ENCODE results near the gene TADA3. TPM values are rescaled to one million over a fixed set of nuclear protein-coding genes. Genes with fewer than 3 reads are reported as not detected.
A peak's percentile ranks its signal among the peaks of the same experiment; 100 is the strongest.

The TADA3 gene
- total RNA-seq, 1 donor from 2014 or later, result 63.4 TPM

- peaks cover 13% of the 10 kb centered on the region for H3K36me3 Mint-ChIP-seq (ENCODE audit: unreplicated experiment)
- H3K9me3 Mint-ChIP-seq (ENCODE audit: unreplicated experiment), result no peaks in the 10 kb centered on the region
- no peaks in the 10 kb centered on the region for H3K27me3 Mint-ChIP-seq (ENCODE audit: unreplicated experiment)
- peaks cover 2% of the 10 kb centered on the region for H3K4me1 Mint-ChIP-seq (ENCODE audit: unreplicated experiment)
- H3K27ac Mint-ChIP-seq (ENCODE audit: unreplicated experiment), result no peak overlapping the region
- no peak for TF ChIP-seq CTCF (IDR thresholded peaks at IDR 0.05)
- no peak overlapping the region for H3K4me3 Mint-ChIP-seq (ENCODE audit: unreplicated experiment)
- no peak for DNase-seq (ENCODE audit: extremely low spot score, unreplicated experiment)
These were observed 30.4 kb downstream of the TADA3 start for GRCh38 chr3:9761919-9762318.

- H3K4me1 Mint-ChIP-seq (ENCODE audit: unreplicated experiment), result no peaks in the 10 kb centered on the region
- no peak for DNase-seq (ENCODE audit: extremely low spot score, unreplicated experiment)
- no peaks in the 10 kb centered on the region for H3K27me3 Mint-ChIP-seq (ENCODE audit: unreplicated experiment)
- no peak overlapping the region for H3K27ac Mint-ChIP-seq (ENCODE audit: unreplicated experiment)
- H3K9me3 Mint-ChIP-seq (ENCODE audit: unreplicated experiment), result no peaks in the 10 kb centered on the region
- H3K36me3 Mint-ChIP-seq (ENCODE audit: unreplicated experiment), result peaks cover 19% of the 10 kb centered on the region
- H3K4me3 Mint-ChIP-seq (ENCODE audit: unreplicated experiment), result no peak overlapping the region
- no peak for TF ChIP-seq CTCF (IDR thresholded peaks at IDR 0.05)
These were observed 31.3 kb downstream of the TADA3 start for GRCh38 chr3:9760779-9761505.

- H3K27me3 Mint-ChIP-seq (ENCODE audit: unreplicated experiment), result no peaks in the 10 kb centered on the region
- no peak overlapping the region for H3K4me3 Mint-ChIP-seq (ENCODE audit: unreplicated experiment)
- peaks cover 23% of the 10 kb centered on the region for H3K36me3 Mint-ChIP-seq (ENCODE audit: unreplicated experiment)
- no peak for DNase-seq (ENCODE audit: extremely low spot score, unreplicated experiment)
- no peaks in the 10 kb centered on the region for H3K9me3 Mint-ChIP-seq (ENCODE audit: unreplicated experiment)
- no peak overlapping the region for H3K27ac Mint-ChIP-seq (ENCODE audit: unreplicated experiment)
- peaks cover 9% of the 10 kb centered on the region for H3K4me1 Mint-ChIP-seq (ENCODE audit: unreplicated experiment)
- no peak for TF ChIP-seq CTCF (IDR thresholded peaks at IDR 0.05)
These were observed 34.8 kb downstream of the TADA3 start for GRCh38 chr3:9757427-9757826.

- peak overlapping the region; percentile 61 for H3K27ac Mint-ChIP-seq (ENCODE audit: unreplicated experiment)
- H3K36me3 Mint-ChIP-seq (ENCODE audit: unreplicated experiment), result peaks cover 20% of the 10 kb centered on the region
- H3K9me3 Mint-ChIP-seq (ENCODE audit: unreplicated experiment), result no peaks in the 10 kb centered on the region
- DNase-seq (ENCODE audit: extremely low spot score, unreplicated experiment), result no peak
- H3K4me1 Mint-ChIP-seq (ENCODE audit: unreplicated experiment), result peaks cover 28% of the 10 kb centered on the region
- TF ChIP-seq CTCF (IDR thresholded peaks at IDR 0.05), result no peak
- no peaks in the 10 kb centered on the region for H3K27me3 Mint-ChIP-seq (ENCODE audit: unreplicated experiment)
- no peak overlapping the region for H3K4me3 Mint-ChIP-seq (ENCODE audit: unreplicated experiment)
These were observed 37.6 kb downstream of the TADA3 start for GRCh38 chr3:9754678-9755077.

GRCh38 chr3:9750556-9751411 lies 41.5 kb downstream of the TADA3 start:
- no peak for DNase-seq (ENCODE audit: extremely low spot score, unreplicated experiment)
- TF ChIP-seq CTCF (IDR thresholded peaks at IDR 0.05), result no peak
- Mint-ChIP-seq H3K27ac (ENCODE audit: unreplicated experiment) (peak overlapping the region; percentile 97), H3K4me1 (ENCODE audit: unreplicated experiment) (peaks cover 41% of the 10 kb centered on the region), H3K9me3 (ENCODE audit: unreplicated experiment) (no peaks in the 10 kb centered on the region), H3K36me3 (ENCODE audit: unreplicated experiment) (peaks cover 29% of the 10 kb centered on the region), H3K27me3 (ENCODE audit: unreplicated experiment) (no peaks in the 10 kb centered on the region), H3K4me3 (ENCODE audit: unreplicated experiment) (peak overlapping the region; percentile 95)

Data from osteocyte (in vitro differentiated cells).